ENCODE data around the gene GRIK1. TPM values are rescaled to one million over a fixed set of nuclear protein-coding genes. Genes with fewer than 3 reads are reported as not detected.
"Not testable (repeated sequence)": the region's sequence is repeated elsewhere in the genome, so short reads cannot be mapped to it uniquely, and the experiment has no call there.

The GRIK1 gene
- polyA plus RNA-seq, 1 experiment = not detected

DNA sequence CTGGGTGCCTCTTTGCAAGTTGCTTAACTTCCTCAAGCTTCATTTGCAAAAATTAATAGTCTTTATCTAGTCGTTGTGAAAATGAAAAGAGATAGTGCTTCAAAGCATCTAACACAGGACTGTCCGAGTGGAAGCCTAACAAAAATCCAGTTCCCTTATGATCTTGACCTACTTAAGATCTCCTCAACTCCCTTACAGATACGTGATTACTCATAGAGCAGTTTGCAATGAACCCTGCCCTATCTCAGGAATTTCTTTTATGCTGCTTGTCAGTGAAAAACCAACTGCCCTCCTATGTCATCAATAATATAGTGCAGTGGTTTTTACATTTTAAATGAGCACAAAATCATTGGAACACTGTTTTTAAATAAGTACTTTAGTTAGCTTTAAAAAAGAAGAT lies 326.8 kb downstream of the GRIK1 start:
- TF ChIP-seq, protein P1, sequence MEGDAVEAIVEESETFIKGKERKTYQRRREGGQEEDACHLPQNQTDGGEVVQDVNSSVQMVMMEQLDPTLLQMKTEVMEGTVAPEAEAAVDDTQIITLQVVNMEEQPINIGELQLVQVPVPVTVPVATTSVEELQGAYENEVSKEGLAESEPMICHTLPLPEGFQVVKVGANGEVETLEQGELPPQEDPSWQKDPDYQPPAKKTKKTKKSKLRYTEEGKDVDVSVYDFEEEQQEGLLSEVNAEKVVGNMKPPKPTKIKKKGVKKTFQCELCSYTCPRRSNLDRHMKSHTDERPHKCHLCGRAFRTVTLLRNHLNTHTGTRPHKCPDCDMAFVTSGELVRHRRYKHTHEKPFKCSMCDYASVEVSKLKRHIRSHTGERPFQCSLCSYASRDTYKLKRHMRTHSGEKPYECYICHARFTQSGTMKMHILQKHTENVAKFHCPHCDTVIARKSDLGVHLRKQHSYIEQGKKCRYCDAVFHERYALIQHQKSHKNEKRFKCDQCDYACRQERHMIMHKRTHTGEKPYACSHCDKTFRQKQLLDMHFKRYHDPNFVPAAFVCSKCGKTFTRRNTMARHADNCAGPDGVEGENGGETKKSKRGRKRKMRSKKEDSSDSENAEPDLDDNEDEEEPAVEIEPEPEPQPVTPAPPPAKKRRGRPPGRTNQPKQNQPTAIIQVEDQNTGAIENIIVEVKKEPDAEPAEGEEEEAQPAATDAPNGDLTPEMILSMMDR (IDR thresholded peaks at IDR 0.05; ENCODE audit: low read depth, low read length) = no peak
- Histone ChIP-seq H3K27me3 (ENCODE audit: control insufficient read depth, insufficient read depth, low read length) (no peaks in the 10 kb centered on the region), H3K9me3 (ENCODE audit: control insufficient read depth, insufficient read depth, low read length) (no peaks in the 10 kb centered on the region), H3K27ac (ENCODE audit: low read depth, low read length) (no peak overlapping the region), H3K4me3 (ENCODE audit: low read depth, low read length) (no peak overlapping the region)
- CTCF ChIA-PET = no interaction called here
- DNase-seq (ENCODE audit: low read depth, low spot score) = no peak
- POLR2A ChIA-PET = no interaction called here

GRCh38 chr21:29610779-29611360 lies 328.9 kb downstream of the GRIK1 start:
- ChIA-PET CTCF (no interaction called here), POLR2A (no interaction called here)
- H3K4me3 ChIP-seq (ENCODE audit: low read depth, low read length) = no peak overlapping the region
- H3K27me3 ChIP-seq (ENCODE audit: control insufficient read depth, insufficient read depth, low read length) = no peaks in the 10 kb centered on the region
- no peak for DNase-seq (ENCODE audit: low read depth, low spot score)
- no peak overlapping the region for H3K27ac ChIP-seq (ENCODE audit: low read depth, low read length)
- TF ChIP-seq, protein P1 (IDR thresholded peaks at IDR 0.05; ENCODE audit: low read depth, low read length) = no peak
- no peaks in the 10 kb centered on the region for H3K9me3 ChIP-seq (ENCODE audit: control insufficient read depth, insufficient read depth, low read length)

DNA sequence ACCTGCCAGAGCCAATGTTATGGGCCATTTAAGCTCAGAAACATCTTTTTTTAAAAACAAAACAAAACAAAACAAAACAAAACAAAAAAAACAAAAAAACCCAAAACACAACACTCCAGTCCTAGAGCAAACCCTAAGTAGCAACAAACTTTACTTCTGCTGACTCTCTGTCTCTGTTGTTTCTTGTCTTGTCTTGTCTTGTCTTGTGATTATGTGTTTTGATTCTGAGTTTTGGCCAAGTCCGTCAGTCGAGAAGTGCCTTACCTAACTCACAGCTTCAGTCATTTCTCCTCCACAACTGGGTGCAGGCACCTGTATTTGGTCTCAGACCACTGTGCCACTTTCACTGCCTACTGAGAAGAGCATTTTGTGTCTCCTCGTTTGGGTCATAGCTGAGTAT lies 333.2 kb downstream of the GRIK1 start:
- DNase-seq (ENCODE audit: low read depth, low spot score) = no peak
- ChIA-PET POLR2A (no interaction called here), CTCF (no interaction called here)
- H3K27ac ChIP-seq (ENCODE audit: low read depth, low read length) = no peak overlapping the region
- no peaks in the 10 kb centered on the region for H3K9me3 ChIP-seq (ENCODE audit: control insufficient read depth, insufficient read depth, low read length)
- H3K4me3 ChIP-seq (ENCODE audit: low read depth, low read length) = no peak overlapping the region
- H3K27me3 ChIP-seq (ENCODE audit: control insufficient read depth, insufficient read depth, low read length) = no peaks in the 10 kb centered on the region
- TF ChIP-seq, protein P1 (IDR thresholded peaks at IDR 0.05; ENCODE audit: low read depth, low read length) = no peak

GRCh38 chr21:29605219-29605618 lies 334.6 kb downstream of the GRIK1 start:
- CTCF ChIA-PET; POLR2A ChIA-PET; H3K4me3 ChIP-seq (ENCODE audit: low read depth, low read length); H3K27me3 ChIP-seq (ENCODE audit: control insufficient read depth, insufficient read depth, low read length); H3K9me3 ChIP-seq (ENCODE audit: control insufficient read depth, insufficient read depth, low read length); DNase-seq (ENCODE audit: low read depth, low spot score); H3K27ac ChIP-seq (ENCODE audit: low read depth, low read length): not testable (repeated sequence)

GRCh38 chr21:29604076-29604475 lies 335.7 kb downstream of the GRIK1 start:
- no peak overlapping the region for H3K4me3 ChIP-seq (ENCODE audit: low read depth, low read length)
- CTCF ChIA-PET = no interaction called here
- no peaks in the 10 kb centered on the region for H3K27me3 ChIP-seq (ENCODE audit: control insufficient read depth, insufficient read depth, low read length)
- H3K9me3 ChIP-seq (ENCODE audit: control insufficient read depth, insufficient read depth, low read length) = no peaks in the 10 kb centered on the region
- TF ChIP-seq, protein P1 (IDR thresholded peaks at IDR 0.05; ENCODE audit: low read depth, low read length) = no peak
- POLR2A ChIA-PET = no interaction called here
- DNase-seq (ENCODE audit: low read depth, low spot score) = no peak
- no peak overlapping the region for H3K27ac ChIP-seq (ENCODE audit: low read depth, low read length)

- no peak overlapping the region for H3K4me3 ChIP-seq (ENCODE audit: low read depth, low read length)
- TF ChIP-seq, protein P1 (IDR thresholded peaks at IDR 0.05; ENCODE audit: low read depth, low read length) = no peak
- no peak for DNase-seq (ENCODE audit: low read depth, low spot score)
- no peak overlapping the region for H3K27ac ChIP-seq (ENCODE audit: low read depth, low read length)
- H3K9me3 ChIP-seq (ENCODE audit: control insufficient read depth, insufficient read depth, low read length) = no peaks in the 10 kb centered on the region
- no peaks in the 10 kb centered on the region for H3K27me3 ChIP-seq (ENCODE audit: control insufficient read depth, insufficient read depth, low read length)
- POLR2A ChIA-PET = no interaction called here
- CTCF ChIA-PET = no interaction called here
Observed at GRCh38 chr21:29601047-29601446, 338.7 kb downstream of the GRIK1 start.
